ENCODE data around the gene DNAI7.

The DNAI7 gene

DNA sequence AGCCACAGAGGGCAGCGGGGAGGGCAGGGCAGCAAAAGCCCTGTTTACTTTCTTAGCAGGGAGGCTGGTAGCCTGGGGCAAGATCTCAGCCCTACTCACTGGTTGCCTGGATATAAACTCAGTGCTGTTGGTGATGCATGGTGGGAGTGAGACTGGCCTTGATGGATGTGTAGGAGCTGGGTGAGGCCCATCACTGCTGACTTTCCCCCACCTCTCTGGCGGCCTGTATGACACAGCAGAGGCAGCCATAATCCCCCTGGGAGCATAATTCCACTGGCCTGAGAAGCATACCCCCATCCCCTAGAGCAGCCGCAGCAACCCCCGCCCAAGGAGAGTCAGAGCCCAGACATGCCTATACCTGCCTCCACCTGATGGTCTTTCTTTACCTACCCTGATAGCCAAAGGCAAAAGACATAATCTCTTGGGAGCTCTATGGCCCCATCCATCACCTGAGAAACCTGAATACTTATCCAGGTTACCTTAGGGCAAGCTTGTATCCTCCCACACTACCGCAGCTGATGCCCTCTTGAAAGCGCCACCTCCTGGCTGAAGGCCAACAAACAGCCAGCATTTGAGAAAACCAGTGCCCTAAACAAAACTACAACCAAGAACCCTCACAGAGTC lies 59.3 kb downstream of the DNAI7 start:
- no peak overlapping the region for H3K4me2 ChIP-seq (ENCODE audit: low read depth, low read length)
- no peaks in the 10 kb centered on the region for H3K9me2 ChIP-seq (replicated peaks; ENCODE audit: insufficient read depth, low read length)
- no peak overlapping the region for H3K9ac ChIP-seq (ENCODE audit: low read length)
- no peaks in the 10 kb centered on the region for H3K79me2 ChIP-seq (ENCODE audit: low read length)
- H3K4me3 ChIP-seq (ENCODE audit: low read length), result no peak overlapping the region
- DNase-seq, result no peak
- no peak overlapping the region for H3K27ac ChIP-seq (ENCODE audit: low read length)
- H2AFZ ChIP-seq (ENCODE audit: low read length), result no peak overlapping the region
- H3K36me3 ChIP-seq (replicated peaks; ENCODE audit: insufficient read depth, low read length), result no peaks in the 10 kb centered on the region
- H3K27me3 ChIP-seq (replicated peaks; ENCODE audit: insufficient read depth, low read length), result no peaks in the 10 kb centered on the region
- no peaks in the 10 kb centered on the region for H3F3A ChIP-seq (ENCODE audit: insufficient read depth, low read length)
- H4K20me1 ChIP-seq (ENCODE audit: insufficient read depth, low read length), result no peaks in the 10 kb centered on the region
- TF ChIP-seq EZH2 (optimal IDR thresholded peaks at IDR 0.05; ENCODE audit: low read depth, low read length), result no peak
- TF ChIP-seq, protein P1, sequence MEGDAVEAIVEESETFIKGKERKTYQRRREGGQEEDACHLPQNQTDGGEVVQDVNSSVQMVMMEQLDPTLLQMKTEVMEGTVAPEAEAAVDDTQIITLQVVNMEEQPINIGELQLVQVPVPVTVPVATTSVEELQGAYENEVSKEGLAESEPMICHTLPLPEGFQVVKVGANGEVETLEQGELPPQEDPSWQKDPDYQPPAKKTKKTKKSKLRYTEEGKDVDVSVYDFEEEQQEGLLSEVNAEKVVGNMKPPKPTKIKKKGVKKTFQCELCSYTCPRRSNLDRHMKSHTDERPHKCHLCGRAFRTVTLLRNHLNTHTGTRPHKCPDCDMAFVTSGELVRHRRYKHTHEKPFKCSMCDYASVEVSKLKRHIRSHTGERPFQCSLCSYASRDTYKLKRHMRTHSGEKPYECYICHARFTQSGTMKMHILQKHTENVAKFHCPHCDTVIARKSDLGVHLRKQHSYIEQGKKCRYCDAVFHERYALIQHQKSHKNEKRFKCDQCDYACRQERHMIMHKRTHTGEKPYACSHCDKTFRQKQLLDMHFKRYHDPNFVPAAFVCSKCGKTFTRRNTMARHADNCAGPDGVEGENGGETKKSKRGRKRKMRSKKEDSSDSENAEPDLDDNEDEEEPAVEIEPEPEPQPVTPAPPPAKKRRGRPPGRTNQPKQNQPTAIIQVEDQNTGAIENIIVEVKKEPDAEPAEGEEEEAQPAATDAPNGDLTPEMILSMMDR (IDR thresholded peaks at IDR 0.05; ENCODE audit: low read length), result peak; percentile 33
- no peaks in the 10 kb centered on the region for H3K4me1 ChIP-seq (ENCODE audit: low read length)
- no peaks in the 10 kb centered on the region for H3K9me3 ChIP-seq (replicated peaks; ENCODE audit: insufficient read depth, low read length)

DNA sequence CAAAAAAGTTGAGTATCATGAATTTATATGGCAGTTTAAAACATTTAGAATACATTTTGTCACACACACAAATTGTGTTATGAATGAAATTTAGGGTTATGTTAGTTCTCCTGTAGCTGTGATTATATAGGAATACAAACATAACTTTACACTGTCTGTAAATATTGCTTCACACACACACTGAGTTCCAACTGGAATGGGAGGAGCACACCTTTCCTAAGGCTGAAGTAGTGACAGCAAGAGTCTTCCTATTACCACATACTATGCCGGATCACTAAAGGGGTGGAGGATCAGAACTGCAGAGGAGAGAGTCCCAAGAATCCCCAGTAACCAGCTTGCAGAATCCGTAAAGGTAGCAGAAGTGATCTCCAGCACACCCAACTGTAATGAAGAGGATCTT lies 63.7 kb downstream of the DNAI7 start:
- no peaks in the 10 kb centered on the region for H3K27me3 ChIP-seq (replicated peaks; ENCODE audit: insufficient read depth, low read length)
- no peaks in the 10 kb centered on the region for H3K9me3 ChIP-seq (replicated peaks; ENCODE audit: insufficient read depth, low read length)
- DNase-seq, result no peak
- H3K4me2 ChIP-seq (ENCODE audit: low read depth, low read length), result no peak overlapping the region
- H3K79me2 ChIP-seq (ENCODE audit: low read length), result no peaks in the 10 kb centered on the region
- H4K20me1 ChIP-seq (ENCODE audit: insufficient read depth, low read length), result no peaks in the 10 kb centered on the region
- TF ChIP-seq EZH2 (optimal IDR thresholded peaks at IDR 0.05; ENCODE audit: low read depth, low read length) (no peak), EZH2phosphoT487 (IDR thresholded peaks at IDR 0.05; ENCODE audit: low read length) (no peak)
- TF ChIP-seq, protein P1 (IDR thresholded peaks at IDR 0.05; ENCODE audit: low read length), result no peak
- H3K9me2 ChIP-seq (replicated peaks; ENCODE audit: insufficient read depth, low read length), result no peaks in the 10 kb centered on the region
- H3K36me3 ChIP-seq (replicated peaks; ENCODE audit: insufficient read depth, low read length), result no peaks in the 10 kb centered on the region
- H3F3A ChIP-seq (ENCODE audit: insufficient read depth, low read length), result no peaks in the 10 kb centered on the region
- H2AFZ ChIP-seq (ENCODE audit: low read length), result no peak overlapping the region
- no peak overlapping the region for H3K9ac ChIP-seq (ENCODE audit: low read length)
- no peaks in the 10 kb centered on the region for H3K4me1 ChIP-seq (ENCODE audit: low read length)
- no peak overlapping the region for H3K27ac ChIP-seq (ENCODE audit: low read length)
- H3K4me3 ChIP-seq (ENCODE audit: low read length), result no peak overlapping the region

DNA sequence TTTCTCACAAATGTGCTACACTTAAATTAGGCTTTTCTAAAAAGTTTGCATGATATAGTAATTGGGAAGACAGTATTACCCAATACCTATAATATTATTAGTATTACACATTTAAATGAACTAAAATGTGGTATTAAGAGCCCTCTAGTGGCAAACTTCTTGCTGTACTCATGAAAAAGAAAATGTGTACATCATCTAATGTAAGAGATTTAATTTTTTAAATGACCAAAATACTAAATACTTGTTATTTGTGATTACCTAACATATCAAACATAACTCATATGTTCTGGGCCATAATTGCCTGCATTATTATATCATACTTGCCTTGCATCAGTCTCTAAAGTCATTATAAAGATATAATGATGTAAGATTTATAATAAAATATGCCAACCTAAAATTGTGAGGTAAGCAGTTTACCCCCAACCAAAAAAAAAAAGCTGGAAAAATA lies 64.2 kb downstream of the DNAI7 start:
- Histone ChIP-seq H3F3A (ENCODE audit: insufficient read depth, low read length) (no peaks in the 10 kb centered on the region), H3K9ac (ENCODE audit: low read length) (no peak overlapping the region), H3K9me3 (replicated peaks; ENCODE audit: insufficient read depth, low read length) (no peaks in the 10 kb centered on the region), H3K4me1 (ENCODE audit: low read length) (no peaks in the 10 kb centered on the region), H3K4me2 (ENCODE audit: low read depth, low read length) (no peak overlapping the region), H3K27ac (ENCODE audit: low read length) (no peak overlapping the region), H3K9me2 (replicated peaks; ENCODE audit: insufficient read depth, low read length) (no peaks in the 10 kb centered on the region), H3K79me2 (ENCODE audit: low read length) (no peaks in the 10 kb centered on the region), H3K36me3 (replicated peaks; ENCODE audit: insufficient read depth, low read length) (no peaks in the 10 kb centered on the region), H2AFZ (ENCODE audit: low read length) (no peak overlapping the region), H3K4me3 (ENCODE audit: low read length) (no peak overlapping the region), H4K20me1 (ENCODE audit: insufficient read depth, low read length) (no peaks in the 10 kb centered on the region), H3K27me3 (replicated peaks; ENCODE audit: insufficient read depth, low read length) (no peaks in the 10 kb centered on the region)
- TF ChIP-seq EZH2 (optimal IDR thresholded peaks at IDR 0.05; ENCODE audit: low read depth, low read length) (no peak), EZH2phosphoT487 (IDR thresholded peaks at IDR 0.05; ENCODE audit: low read length) (no peak)
- TF ChIP-seq, protein P1 (IDR thresholded peaks at IDR 0.05; ENCODE audit: low read length), result peak; percentile 63
- peak; percentile 74 for DNase-seq

All from MM.1S (cell line).